Upper lobe of left lung (tissue), 6 donors: ENCODE measurements around the gene ATAD1. TPM values are rescaled to one million over a fixed set of nuclear protein-coding genes. Genes with fewer than 3 reads are reported as not detected.
"Not testable (repeated sequence)": the region's sequence is repeated elsewhere in the genome, so short reads cannot be mapped to it uniquely, and the experiment has no call there.

Experiments
- ATAC-seq, 2 donors: fragments of 200-7000 bp; cut with Tn5 transposase; one replicate each; pipeline ENCODE4 v1.9.1; 2022; ENCODE audit warnings: mild to moderate bottlenecking in 2 of 2, moderate library complexity in 2 of 2; ENCODE audit not compliant: low FRiP score in 2 of 2
- DNase-seq, 2 donors: peaks; one replicate each; pipeline ENCODE4 v3.0.0-alpha.2; 2019 to 2020
- H3K27ac ChIP-seq, 4 donors: fragments of 200-600 bp; sonication (generic); one replicate each; pipeline ENCODE4 v1.5.1; 2016 to 2019
- H3K27me3 ChIP-seq, 4 donors: fragments of 200-600 bp; sonication (generic); one replicate each; pipeline ENCODE4 v1.5.1; 2017 to 2019
- H3K36me3 ChIP-seq, 4 donors: fragments of 200-600 bp; sonication (generic); one replicate each; pipeline ENCODE4 v1.5.1; 2016 to 2019
- H3K4me1 ChIP-seq, 4 donors: fragments of 200-600 bp; sonication (generic); one replicate each; pipeline ENCODE4 v1.5.1; 2018 to 2019
- H3K4me3 ChIP-seq, 4 donors: fragments of 200-600 bp; sonication (generic); one replicate each; pipeline ENCODE4 v1.5.1; 2017 to 2019; ENCODE audit warnings: mild to moderate bottlenecking in 2 of 4, moderate library complexity in 1 of 4
- H3K9me3 ChIP-seq, 4 donors: fragments of 200-600 bp; sonication (generic); one replicate each; pipeline ENCODE4 v1.5.1; 2018 to 2019
- EP300 ChIP-seq, 4 donors: sonication (generic); formaldehyde crosslinking; IDR thresholded peaks; one replicate each; pipeline ENCODE4 v1.5.1; 2017; ENCODE audit warnings: antibody characterized with exemption in 4 of 4, control low read depth in 2 of 4
- POLR2A ChIP-seq, 4 donors: fragments of 450-650 bp; IDR thresholded peaks; one replicate each; pipeline ENCODE4 v1.5.1; 2016 to 2017; ENCODE audit warnings: antibody characterized with exemption in 4 of 4, mild to moderate bottlenecking in 2 of 4
- POLR2AphosphoS5 ChIP-seq, 2 donors: sonication (generic); formaldehyde crosslinking; IDR thresholded peaks; one replicate each; pipeline ENCODE4 v1.5.1; 2017; ENCODE audit warnings: antibody characterized with exemption in 2 of 2
- WGBS, 2 donors: methylation state at CpG; one replicate each; pipeline ENCODE4 v1.1.5; 2017 to 2018; 5-methylcytosine and 5-hydroxymethylcytosine counted together
- total RNA-seq, 6 donors: library from RNA; depleted of rRNA in 4 of 6; stranded (reverse); fragments of >200 nt in 4 of 6; gene quantifications; one replicate each; pipeline versions ENCODE4 v1.1.0 to v1.2.1, GENCODE V29; 2016 to 2021
- TF ChIP-seq, protein P1 (sequence below), 6 experiments: fragments of 450-650 bp in 4 of 6; fragments of 200-600 bp in 2 of 6; sonication (generic) in 2 of 6; IDR thresholded peaks; one replicate each; pipeline ENCODE4 v1.5.1; 2016 to 2019; ENCODE audit warnings: antibody characterized with exemption in 6 of 6
- donor health status: DM: no; HTN: no; CAD: no; lungs with moderate emphysema.
- donor health status: DM: no; HTN: yes; CAD: no; lungs with severe emphysema.

The ATAD1 gene
- total RNA-seq, 6 donors from 2014 or later = 6.3 to 66.9 (median 36.2) TPM

DNA sequence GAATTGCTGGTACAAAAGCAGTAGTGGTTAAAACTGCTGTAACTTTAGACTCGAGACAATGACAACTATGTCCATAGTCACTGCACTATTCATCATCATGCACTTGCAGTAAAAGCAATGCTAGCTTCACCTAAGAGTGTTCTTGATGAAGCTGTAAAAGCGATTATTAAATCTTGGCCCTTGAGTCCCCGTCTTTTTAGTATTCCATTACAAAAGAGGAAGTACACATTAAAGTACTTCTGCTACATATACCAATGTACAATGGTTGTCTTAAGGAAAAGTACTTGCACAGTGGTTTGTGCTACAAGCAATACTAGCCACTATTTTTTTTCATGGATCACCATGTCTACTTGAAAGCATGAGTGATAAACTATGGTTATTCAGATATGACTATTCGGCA lies 78.3 kb downstream of the ATAD1 start:
- peak in 1 of 2 donors; percentile 9 for ATAC-seq
- WGBS, 2 donors = 73 to 83% methylated on average over 4 of the region's 4 CpGs

DNA sequence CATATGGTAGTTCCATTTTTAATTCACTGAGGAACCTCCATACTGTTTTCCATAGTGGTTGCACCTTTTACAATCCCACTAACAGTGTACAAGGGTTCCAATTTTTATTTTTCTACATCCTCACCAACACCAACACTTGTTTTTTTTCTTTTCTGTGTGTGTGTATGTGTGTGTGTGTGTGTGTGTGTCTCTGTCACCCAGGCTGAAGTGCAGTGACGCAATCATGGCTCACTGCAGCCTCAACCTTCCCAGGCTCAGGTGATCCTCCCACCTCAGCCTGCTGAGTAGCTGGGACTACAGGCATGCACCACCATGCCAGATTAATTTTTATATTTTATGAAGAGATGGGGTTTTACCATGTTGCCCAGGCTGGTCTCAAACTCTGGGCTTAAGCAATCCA lies 79.8 kb downstream of the ATAD1 start:
- 88 to 100% methylated on average over 1 of the region's 1 CpG for WGBS, 2 donors
- H3K9me3 ChIP-seq = not testable (repeated sequence)

More for the DNA sequence above, 78.3 kb downstream of the ATAD1 start:
- no peak for DNase-seq
- TF ChIP-seq POLR2AphosphoS5 (IDR thresholded peaks at IDR 0.05) = no peak
- TF ChIP-seq POLR2A (IDR thresholded peaks at IDR 0.05) = no peak
- TF ChIP-seq, protein P1, sequence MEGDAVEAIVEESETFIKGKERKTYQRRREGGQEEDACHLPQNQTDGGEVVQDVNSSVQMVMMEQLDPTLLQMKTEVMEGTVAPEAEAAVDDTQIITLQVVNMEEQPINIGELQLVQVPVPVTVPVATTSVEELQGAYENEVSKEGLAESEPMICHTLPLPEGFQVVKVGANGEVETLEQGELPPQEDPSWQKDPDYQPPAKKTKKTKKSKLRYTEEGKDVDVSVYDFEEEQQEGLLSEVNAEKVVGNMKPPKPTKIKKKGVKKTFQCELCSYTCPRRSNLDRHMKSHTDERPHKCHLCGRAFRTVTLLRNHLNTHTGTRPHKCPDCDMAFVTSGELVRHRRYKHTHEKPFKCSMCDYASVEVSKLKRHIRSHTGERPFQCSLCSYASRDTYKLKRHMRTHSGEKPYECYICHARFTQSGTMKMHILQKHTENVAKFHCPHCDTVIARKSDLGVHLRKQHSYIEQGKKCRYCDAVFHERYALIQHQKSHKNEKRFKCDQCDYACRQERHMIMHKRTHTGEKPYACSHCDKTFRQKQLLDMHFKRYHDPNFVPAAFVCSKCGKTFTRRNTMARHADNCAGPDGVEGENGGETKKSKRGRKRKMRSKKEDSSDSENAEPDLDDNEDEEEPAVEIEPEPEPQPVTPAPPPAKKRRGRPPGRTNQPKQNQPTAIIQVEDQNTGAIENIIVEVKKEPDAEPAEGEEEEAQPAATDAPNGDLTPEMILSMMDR (IDR thresholded peaks at IDR 0.05) = no peak
- TF ChIP-seq EP300 (IDR thresholded peaks at IDR 0.05) = no peak
- H3K4me3 ChIP-seq = no peak overlapping the region
- no peaks in the 10 kb centered on the region for H3K9me3 ChIP-seq
- peaks cover 2 to 46% (median 20%) of the 10 kb centered on the region in 4 donors for H3K36me3 ChIP-seq
- no peaks in the 10 kb centered on the region for H3K27me3 ChIP-seq
- peak overlapping the region in 3 of 4 donors; percentile 8 to 45 (median 8) for H3K27ac ChIP-seq
- H3K4me1 ChIP-seq = peaks cover 4 to 14% (median 10%) of the 10 kb centered on the region in 4 donors

DNA sequence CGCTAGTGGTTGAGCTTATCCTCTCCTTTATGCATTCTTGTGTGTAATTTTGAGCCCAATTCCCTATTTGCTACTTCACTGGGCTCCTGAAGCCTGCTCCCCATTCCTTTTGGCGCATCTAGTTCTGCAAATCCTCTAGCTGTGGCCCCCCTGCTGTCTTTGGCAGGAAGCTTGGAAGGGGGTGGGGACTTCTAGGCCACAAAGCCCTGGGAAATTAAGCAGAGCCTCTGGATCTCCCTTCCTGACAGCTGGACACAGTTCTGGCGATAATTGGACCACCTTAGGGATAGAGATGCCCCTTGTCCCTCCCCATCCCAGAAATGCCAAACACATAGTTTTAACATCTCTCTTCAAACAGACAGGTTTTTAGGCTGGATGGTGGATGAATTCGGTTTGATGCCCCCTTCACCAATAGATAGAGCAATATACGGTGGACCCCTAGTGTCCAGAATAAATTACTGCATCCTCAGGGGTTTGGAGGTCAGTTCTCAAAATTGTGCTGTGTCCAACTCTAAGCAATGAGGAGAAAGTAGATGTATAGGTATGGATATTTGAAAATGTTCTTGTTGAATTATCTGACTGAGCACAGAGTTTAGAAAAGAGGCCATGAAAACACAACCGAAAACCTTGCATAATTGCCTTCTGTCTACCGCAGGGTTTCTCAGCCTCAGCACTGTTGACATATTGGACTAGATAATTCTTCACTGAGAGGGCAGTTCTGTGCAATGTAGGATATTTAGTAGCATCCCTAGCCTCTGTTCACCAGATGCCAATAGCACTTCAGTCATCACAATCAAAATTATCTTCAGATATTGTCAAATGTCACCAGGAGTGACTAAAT lies 82.8 kb downstream of the ATAD1 start:
- no peak for DNase-seq
- no peaks in the 10 kb centered on the region for H3K9me3 ChIP-seq
- H3K36me3 ChIP-seq = peaks cover 0 to 44% (median 2%) of the 10 kb centered on the region in 4 donors
- no peaks in the 10 kb centered on the region for H3K27me3 ChIP-seq
- peaks cover 7 to 16% (median 10%) of the 10 kb centered on the region in 4 donors for H3K4me1 ChIP-seq
- 36 to 41% methylated on average over 7 of the region's 7 CpGs for WGBS, 2 donors
- peak; percentile 65 to 85 for ATAC-seq
- peak overlapping the region; percentile 21 to 48 (median 39) for H3K27ac ChIP-seq
- TF ChIP-seq EP300 (IDR thresholded peaks at IDR 0.05) = no peak
- TF ChIP-seq, protein P1 (IDR thresholded peaks at IDR 0.05) = peak; percentile 63 to 79 (median 74)
- H3K4me3 ChIP-seq = no peak overlapping the region

More for the DNA sequence above, 79.8 kb downstream of the ATAD1 start:
- DNase-seq = peak in 1 of 2 donors; percentile 42
- H3K4me3 ChIP-seq, ATAC-seq, H3K27ac ChIP-seq, H3K27me3 ChIP-seq: not testable (repeated sequence)
- H3K4me1 ChIP-seq = peaks cover 9 to 19% (median 16%) of the 10 kb centered on the region in 4 donors
- H3K36me3 ChIP-seq = peaks cover 0 to 42% (median 6%) of the 10 kb centered on the region in 4 donors

DNA sequence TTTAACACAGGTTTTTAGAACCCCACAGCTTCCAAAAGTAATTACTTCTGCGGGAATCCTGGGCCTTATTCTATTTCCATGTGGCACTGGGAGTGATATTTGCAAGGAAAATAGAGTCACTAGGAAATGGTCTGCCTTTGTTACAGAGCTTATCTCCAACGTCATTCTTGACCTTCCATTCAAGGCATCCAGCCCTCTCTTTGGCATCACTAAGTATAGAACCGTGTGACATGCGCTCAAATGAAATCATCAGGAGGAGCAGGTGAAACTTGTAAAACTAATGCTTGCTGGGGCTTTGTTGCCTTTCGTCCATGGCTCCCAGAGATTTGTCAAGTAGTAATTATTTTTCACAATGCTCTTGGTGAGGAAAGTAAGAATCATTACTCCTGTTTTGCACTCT lies 84.9 kb downstream of the ATAD1 start:
- Histone ChIP-seq H3K9me3 (no peaks in the 10 kb centered on the region), H3K4me1 (peaks cover 7 to 16% (median 10%) of the 10 kb centered on the region in 4 donors), H3K4me3 (no peak overlapping the region), H3K27ac (no peak overlapping the region), H3K36me3 (peaks cover 0 to 58% (median 2%) of the 10 kb centered on the region in 4 donors), H3K27me3 (no peaks in the 10 kb centered on the region)
- DNase-seq = no peak
- 75 to 78% methylated on average over 5 of the region's 5 CpGs for WGBS, 2 donors
- no peak for ATAC-seq
- TF ChIP-seq POLR2A (IDR thresholded peaks at IDR 0.05) (no peak), EP300 (IDR thresholded peaks at IDR 0.05) (no peak), POLR2AphosphoS5 (IDR thresholded peaks at IDR 0.05) (no peak)
- TF ChIP-seq, protein P1 (IDR thresholded peaks at IDR 0.05) = no peak

DNA sequence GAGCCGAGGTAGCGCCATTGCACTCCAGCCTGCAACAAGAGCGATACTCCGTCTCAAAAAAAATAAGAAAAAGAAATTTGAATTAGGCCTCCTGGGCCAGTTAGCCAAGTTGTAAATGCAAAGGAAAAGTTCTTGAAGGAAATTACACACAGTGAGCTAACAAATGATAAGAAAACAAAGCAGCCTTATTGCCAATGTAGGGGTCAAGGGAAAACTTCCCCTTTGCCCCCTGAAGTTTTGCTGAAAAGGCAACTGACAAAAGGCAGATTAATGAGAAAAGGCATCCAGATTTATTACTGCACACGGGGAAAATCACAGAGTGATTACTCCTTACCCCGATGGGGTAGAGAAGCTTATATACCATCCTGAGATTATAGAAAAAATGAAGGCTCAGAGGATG lies 88.1 kb downstream of the ATAD1 start:
- no peak overlapping the region for H3K4me3 ChIP-seq
- no peaks in the 10 kb centered on the region for H3K9me3 ChIP-seq
- H3K27me3 ChIP-seq = no peaks in the 10 kb centered on the region
- peaks cover 0 to 71% (median 11%) of the 10 kb centered on the region in 4 donors for H3K36me3 ChIP-seq
- peaks cover 4 to 15% (median 6%) of the 10 kb centered on the region in 4 donors for H3K4me1 ChIP-seq
- 80 to 84% methylated on average over 6 of the region's 6 CpGs for WGBS, 2 donors
- H3K27ac ChIP-seq = peak overlapping the region in 1 of 4 donors; percentile 23
- TF ChIP-seq, protein P1 (IDR thresholded peaks at IDR 0.05) = no peak
- TF ChIP-seq POLR2A (IDR thresholded peaks at IDR 0.05) = no peak
- no peak for TF ChIP-seq EP300 (IDR thresholded peaks at IDR 0.05)
- TF ChIP-seq POLR2AphosphoS5 (IDR thresholded peaks at IDR 0.05) = no peak
- no peak for ATAC-seq
- no peak for DNase-seq
